ENCODE results near the gene OTUB2.

DNA sequence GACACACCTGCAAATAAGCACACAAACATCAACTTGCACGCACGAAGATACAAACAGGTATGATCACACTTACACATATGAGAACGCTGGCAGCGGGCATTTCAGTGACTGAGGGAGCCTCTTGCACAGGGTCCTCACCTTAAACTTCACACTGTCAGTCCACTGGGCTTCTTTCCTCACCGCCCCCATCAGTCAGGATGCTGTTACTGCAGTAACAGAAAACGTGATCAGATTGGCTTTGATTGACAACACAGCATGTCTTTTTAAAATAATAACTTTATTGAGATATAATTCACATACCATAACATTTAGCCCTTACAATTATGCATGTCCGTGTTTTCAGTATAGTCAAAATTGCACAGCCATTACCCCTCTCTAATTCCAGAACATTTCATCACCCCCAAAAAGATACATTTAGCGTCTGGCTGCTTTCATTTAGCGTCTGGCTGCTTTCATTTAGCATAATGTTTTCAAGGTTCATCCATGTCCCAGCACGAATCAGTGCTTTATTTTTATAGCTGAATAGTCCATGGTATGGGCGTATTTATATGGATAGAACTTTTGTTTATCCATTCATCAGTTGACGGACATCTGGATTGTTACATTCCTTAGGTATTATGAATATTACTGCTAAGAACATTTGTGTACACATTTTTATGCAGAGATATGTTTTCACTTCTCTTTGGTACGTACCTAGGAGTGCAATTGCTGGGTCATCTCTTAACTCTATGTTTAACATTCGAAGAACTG lies 20.6 kb upstream of the OTUB2 start:
- TF ChIP-seq, protein P1, sequence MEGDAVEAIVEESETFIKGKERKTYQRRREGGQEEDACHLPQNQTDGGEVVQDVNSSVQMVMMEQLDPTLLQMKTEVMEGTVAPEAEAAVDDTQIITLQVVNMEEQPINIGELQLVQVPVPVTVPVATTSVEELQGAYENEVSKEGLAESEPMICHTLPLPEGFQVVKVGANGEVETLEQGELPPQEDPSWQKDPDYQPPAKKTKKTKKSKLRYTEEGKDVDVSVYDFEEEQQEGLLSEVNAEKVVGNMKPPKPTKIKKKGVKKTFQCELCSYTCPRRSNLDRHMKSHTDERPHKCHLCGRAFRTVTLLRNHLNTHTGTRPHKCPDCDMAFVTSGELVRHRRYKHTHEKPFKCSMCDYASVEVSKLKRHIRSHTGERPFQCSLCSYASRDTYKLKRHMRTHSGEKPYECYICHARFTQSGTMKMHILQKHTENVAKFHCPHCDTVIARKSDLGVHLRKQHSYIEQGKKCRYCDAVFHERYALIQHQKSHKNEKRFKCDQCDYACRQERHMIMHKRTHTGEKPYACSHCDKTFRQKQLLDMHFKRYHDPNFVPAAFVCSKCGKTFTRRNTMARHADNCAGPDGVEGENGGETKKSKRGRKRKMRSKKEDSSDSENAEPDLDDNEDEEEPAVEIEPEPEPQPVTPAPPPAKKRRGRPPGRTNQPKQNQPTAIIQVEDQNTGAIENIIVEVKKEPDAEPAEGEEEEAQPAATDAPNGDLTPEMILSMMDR (IDR thresholded peaks at IDR 0.05) = no peak
- no peak for TF ChIP-seq POLR2A (IDR thresholded peaks at IDR 0.05)
- no peak for TF ChIP-seq EP300 (IDR thresholded peaks at IDR 0.05)
